Right atrium auricular region (tissue), 2 donors: ENCODE results near the gene XPC. TPM values are rescaled to one million over a fixed set of nuclear protein-coding genes. Genes with fewer than 3 reads are reported as not detected.

Experiments used
- DNase-seq: peaks from one replicate; pipeline ENCODE4 v3.0.0-alpha.2; 2019; ENCODE audit warnings: low spot score
- H3K27ac ChIP-seq, 2 donors: fragments of 200-600 bp; sonication (generic); 1 replicate in 1 of 2; 2 replicates in 1 of 2; pipeline ENCODE4 v1.5.1; 2016 to 2019
- H3K27me3 ChIP-seq, 2 donors: fragments of 200-600 bp; sonication (generic); one replicate each; pipeline versions ENCODE4 v1.5.1 to v1.6.0; 2017 to 2019
- H3K36me3 ChIP-seq: fragments of 200-600 bp; sonication (generic); one replicate; pipeline ENCODE4 v1.5.1; 2016
- H3K4me1 ChIP-seq, 2 donors: fragments of 200-600 bp; sonication (generic); one replicate each; pipeline versions ENCODE4 v1.5.1 to v1.6.0; 2017 to 2019
- H3K4me3 ChIP-seq, 2 donors: fragments of 200-600 bp; sonication (generic); 1 replicate in 1 of 2; 2 replicates in 1 of 2; pipeline ENCODE4 v1.5.1; 2017 to 2019; ENCODE audit warnings: mild to moderate bottlenecking in 1 of 2, moderate library complexity in 1 of 2
- H3K9me3 ChIP-seq, 2 donors: fragments of 200-600 bp; sonication (generic); one replicate each; pipeline ENCODE4 v1.5.1; 2019
- total RNA-seq, 2 donors: library from RNA; depleted of rRNA; stranded (reverse); fragments of >200 nt; gene quantifications; one replicate each; pipeline ENCODE4 v1.1.0, GENCODE V29; 2016
- TF ChIP-seq, protein P1 (sequence below), 2 donors: fragments of 200-600 bp; sonication (generic); IDR thresholded peaks; one replicate each; pipeline ENCODE4 v1.5.1; 2019; ENCODE audit warnings: antibody characterized with exemption in 2 of 2

The XPC gene
- total RNA-seq, 2 donors from 2014 or later = 15.7 to 18.3 TPM

DNA sequence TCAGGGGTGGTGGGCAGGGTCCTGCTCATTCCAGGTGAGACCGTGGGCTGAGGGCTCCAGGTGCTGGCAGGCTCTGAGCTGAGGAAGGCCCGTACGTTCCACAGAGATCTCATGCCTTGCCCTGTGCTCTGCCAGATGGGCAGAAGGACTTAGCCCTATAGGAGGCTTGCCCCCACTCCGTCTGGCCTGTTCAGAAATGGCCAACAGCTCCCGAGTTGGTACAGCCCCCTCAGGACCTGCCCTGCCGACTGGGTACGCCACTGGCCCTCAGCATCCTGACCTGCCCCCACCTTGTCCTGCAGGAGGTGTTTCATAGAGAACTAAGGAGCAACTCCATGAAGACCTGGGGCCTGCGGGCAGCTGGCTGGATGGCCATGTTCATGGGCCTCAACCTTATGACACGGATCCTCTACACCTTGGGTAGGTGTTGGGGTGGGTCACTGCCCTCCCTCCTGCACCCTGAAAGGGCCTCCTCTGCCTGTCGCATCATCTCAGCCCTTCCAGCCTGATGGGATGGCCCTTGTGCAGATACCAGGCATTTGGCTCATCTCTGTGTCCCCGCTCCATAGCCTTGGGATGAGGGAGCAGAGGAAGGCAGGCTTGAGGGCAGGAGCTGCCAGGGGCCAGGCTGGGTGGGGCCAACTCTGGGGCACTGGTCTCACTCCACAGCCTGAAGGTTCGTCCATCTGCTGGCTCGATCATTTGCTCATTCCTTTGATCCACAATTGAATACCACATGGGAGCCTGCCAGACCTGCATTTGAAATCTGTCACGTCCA is 39.3 kb downstream of the XPC start:
- Histone ChIP-seq H3K36me3 (peaks cover 69% of the 10 kb centered on the region), H3K9me3 (no peaks in the 10 kb centered on the region), H3K4me1 (peaks cover 0 to 61% of the 10 kb centered on the region in 2 donors), H3K4me3 (no peak overlapping the region), H3K27ac (no peak overlapping the region), H3K27me3 (no peaks in the 10 kb centered on the region)
- TF ChIP-seq, protein P1, sequence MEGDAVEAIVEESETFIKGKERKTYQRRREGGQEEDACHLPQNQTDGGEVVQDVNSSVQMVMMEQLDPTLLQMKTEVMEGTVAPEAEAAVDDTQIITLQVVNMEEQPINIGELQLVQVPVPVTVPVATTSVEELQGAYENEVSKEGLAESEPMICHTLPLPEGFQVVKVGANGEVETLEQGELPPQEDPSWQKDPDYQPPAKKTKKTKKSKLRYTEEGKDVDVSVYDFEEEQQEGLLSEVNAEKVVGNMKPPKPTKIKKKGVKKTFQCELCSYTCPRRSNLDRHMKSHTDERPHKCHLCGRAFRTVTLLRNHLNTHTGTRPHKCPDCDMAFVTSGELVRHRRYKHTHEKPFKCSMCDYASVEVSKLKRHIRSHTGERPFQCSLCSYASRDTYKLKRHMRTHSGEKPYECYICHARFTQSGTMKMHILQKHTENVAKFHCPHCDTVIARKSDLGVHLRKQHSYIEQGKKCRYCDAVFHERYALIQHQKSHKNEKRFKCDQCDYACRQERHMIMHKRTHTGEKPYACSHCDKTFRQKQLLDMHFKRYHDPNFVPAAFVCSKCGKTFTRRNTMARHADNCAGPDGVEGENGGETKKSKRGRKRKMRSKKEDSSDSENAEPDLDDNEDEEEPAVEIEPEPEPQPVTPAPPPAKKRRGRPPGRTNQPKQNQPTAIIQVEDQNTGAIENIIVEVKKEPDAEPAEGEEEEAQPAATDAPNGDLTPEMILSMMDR (IDR thresholded peaks at IDR 0.05) = no peak
- no peak for DNase-seq

DNA sequence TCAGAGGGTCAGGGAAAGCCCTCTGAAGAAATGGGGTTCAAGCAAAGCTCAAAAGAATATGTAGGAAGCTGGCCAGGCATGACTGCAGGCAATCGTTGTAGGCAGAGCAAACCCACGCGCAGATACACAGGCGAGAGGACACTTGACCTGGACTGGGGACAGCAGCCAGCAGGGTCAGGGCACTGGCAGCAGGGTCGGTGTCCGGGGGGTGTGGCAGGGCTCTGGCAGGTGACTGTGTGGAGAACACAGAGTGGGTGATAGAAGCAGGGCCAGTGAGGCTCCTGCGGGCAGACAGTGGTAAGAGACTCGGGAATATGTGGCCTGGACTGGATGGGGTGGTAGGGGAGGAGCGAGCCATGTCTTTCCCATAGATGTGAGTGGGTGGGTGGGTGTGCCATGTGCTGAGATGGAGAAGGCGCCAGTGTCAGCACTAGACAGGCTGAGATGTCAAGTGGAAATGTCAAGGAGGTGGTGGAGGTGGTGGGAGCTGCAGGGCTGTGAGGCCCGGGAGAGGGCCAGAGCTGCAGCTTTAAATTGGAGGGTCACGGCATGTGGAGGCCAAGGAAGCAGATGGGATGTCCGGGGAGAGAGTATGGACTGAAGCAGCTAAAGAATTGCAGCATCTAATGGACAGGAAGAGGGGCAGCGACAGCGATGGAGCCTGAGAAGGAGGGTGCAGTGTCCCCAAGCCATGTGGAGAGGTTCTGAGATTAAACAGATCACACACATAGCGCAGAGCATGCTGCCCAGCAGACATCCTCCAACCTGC is 40.1 kb downstream of the XPC start:
- TF ChIP-seq, protein P1 (IDR thresholded peaks at IDR 0.05) = no peak
- Histone ChIP-seq H3K36me3 (peaks cover 77% of the 10 kb centered on the region), H3K4me3 (no peak overlapping the region), H3K27me3 (no peaks in the 10 kb centered on the region), H3K4me1 (peaks cover 0 to 54% of the 10 kb centered on the region in 2 donors), H3K27ac (peak overlapping the region; percentile 19 to 81), H3K9me3 (no peaks in the 10 kb centered on the region)
- no peak for DNase-seq

DNA sequence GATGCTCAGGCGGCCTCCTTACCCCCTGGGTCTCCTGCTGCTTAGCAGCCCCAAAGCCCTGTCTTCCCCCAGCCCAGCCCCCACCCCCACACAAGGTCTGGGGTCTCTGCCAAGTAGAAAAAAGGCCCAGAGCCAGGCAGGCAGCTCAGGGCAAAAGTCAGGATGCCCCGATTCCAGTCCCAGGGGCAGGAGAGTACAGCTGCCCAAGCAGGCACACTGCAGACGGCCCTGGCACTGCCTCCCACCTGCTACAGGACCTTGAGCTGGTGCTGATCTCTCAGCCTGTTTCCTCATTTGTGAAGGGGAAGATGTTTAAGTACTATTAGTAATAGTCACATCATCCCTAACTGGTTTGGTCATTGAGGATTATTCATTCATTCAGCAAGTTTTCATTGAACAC is 41.0 kb downstream of the XPC start:
- DNase-seq = no peak
- TF ChIP-seq, protein P1 (IDR thresholded peaks at IDR 0.05) = no peak
- H3K36me3 ChIP-seq = peaks cover 83% of the 10 kb centered on the region
- peak overlapping the region; percentile 9 to 81 for H3K27ac ChIP-seq
- H3K9me3 ChIP-seq = no peaks in the 10 kb centered on the region
- peaks cover 0 to 45% of the 10 kb centered on the region in 2 donors for H3K4me1 ChIP-seq
- no peaks in the 10 kb centered on the region for H3K27me3 ChIP-seq
- no peak overlapping the region for H3K4me3 ChIP-seq

DNA sequence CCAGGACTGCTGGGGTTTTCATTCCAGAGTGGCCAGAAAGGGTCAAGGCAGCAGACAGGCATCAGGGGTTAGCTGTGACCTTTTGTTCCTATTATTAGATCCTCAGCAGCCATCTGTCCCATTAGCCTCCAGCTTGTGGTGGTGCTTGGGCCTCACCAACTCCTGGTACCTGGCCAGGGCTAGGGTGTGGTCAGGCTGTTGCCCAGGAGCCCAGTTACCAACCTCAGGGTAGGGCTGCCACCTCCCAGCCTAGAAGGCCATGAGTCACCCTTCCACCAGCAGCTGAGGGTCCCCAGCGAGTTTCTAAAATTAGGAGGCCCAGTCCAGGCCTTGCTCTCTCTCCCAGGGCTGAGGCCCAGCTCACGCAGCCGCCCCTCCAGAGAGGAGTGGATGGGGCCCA is 41.4 kb downstream of the XPC start:
- Histone ChIP-seq H3K27me3 (no peaks in the 10 kb centered on the region), H3K4me3 (no peak overlapping the region), H3K9me3 (no peaks in the 10 kb centered on the region), H3K27ac (peak overlapping the region; percentile 9 to 81), H3K4me1 (peaks cover 0 to 41% of the 10 kb centered on the region in 2 donors), H3K36me3 (peaks cover 83% of the 10 kb centered on the region)
- TF ChIP-seq, protein P1 (IDR thresholded peaks at IDR 0.05) = no peak
- DNase-seq = no peak

DNA sequence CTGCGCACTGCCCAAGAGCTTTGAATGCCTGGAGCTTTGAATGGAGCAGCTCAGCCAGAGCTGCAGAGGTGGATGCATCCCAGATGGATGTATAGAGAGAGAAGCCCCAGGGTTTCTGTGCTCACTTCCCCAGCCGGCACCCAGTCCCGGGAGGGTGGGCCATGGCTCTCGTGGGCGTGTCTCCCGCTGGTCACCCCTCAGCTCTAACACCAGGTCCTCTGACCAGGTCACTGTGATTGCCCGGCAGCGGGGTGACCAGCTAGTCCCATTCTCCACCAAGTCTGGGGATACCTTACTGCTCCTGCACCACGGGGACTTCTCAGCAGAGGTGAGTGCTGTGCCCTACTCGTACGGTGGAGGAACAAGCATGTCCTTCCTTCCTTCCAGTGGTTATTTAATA is 42.8 kb downstream of the XPC start:
- Histone ChIP-seq H3K4me3 (no peak overlapping the region), H3K36me3 (peaks cover 94% of the 10 kb centered on the region), H3K27me3 (no peaks in the 10 kb centered on the region), H3K4me1 (peaks cover 0 to 27% of the 10 kb centered on the region in 2 donors), H3K27ac (no peak overlapping the region), H3K9me3 (no peaks in the 10 kb centered on the region)
- TF ChIP-seq, protein P1 (IDR thresholded peaks at IDR 0.05) = no peak
- no peak for DNase-seq
